GM18511 (cell line): ENCODE data around the gene ZNF774.
"Not testable (repeated sequence)": the region's sequence is repeated elsewhere in the genome, so short reads cannot be mapped to it uniquely, and the experiment has no call there.

ENCODE experiments used
- ATAC-seq: cut with Tn5 transposase; IDR thresholded peaks from one replicate; pipeline ENCODE4 v1.9.1; 2021; ENCODE audit warnings: mild to moderate bottlenecking, moderate library complexity; ENCODE audit not compliant: unreplicated experiment

ZNF774 gene

DNA sequence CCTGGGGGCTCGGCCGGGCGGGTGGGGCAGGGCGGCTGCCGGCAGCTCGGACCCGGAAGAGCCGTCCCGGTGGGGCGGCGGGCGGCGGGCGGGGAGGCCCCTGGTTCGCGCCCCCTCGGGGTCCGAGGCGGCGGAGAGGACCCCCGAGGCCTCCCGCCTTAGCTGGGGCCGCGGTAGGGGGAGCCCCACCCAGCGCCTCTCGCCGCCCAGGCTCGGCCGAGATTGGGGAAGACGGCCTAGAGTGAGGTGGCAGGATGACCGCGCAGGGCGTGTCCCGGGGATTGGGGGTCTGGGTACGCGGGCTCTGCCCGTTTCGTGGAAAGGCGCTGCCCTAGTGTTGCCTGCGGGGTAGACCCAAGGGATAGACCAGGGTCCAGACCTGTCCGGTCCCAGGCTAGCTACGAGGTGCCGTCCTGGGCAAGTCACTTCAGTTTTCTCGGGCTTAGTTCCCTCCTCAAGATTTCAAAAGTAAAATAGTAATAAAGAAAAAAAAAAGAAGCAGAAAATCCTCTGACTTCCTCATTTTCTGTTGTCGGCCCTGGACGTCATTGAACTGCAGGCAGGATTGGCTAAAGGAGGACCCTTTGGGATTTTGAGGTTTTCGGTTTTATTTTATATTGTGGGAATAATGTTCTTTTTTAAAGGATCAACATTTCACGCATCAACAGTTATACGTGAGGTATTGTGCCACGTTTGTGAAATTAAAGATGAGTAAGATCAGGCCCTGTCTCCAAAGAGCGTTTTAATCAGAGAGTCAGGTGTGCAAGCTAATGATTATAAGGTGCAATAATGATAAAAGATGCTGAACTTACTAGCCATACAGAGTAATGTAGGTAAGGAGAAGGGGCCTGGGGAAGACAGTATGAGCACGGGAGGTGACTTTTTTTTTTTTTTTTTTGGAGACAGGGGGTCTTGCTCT is 36.6 kb downstream of the ZNF774 start:
- ATAC-seq, result peak; percentile 59

DNA sequence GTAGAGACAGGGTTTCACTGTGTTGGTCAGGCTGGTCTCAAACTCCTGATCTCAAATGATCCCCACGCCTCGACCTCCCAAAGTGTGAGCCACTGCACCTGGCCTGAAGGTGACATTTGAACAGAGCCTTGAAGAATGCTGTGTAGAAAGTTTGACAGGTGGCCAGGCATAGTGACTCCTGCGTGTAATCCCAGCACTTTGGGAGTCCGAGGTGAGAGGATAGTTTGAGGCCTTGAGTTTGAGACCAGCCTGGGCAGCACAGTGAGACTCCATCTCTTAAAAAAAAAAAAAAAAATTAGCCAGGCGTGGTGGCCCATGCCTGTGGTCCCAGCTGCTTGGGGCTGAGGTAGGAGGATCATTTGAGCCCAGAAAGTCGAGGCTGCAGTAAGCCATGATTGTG is 37.4 kb downstream of the ZNF774 start:
- no peak for ATAC-seq

- no peak for ATAC-seq
These were observed 41.0 kb downstream of the ZNF774 start for GRCh38 chr15:90393040-90393439.

DNA sequence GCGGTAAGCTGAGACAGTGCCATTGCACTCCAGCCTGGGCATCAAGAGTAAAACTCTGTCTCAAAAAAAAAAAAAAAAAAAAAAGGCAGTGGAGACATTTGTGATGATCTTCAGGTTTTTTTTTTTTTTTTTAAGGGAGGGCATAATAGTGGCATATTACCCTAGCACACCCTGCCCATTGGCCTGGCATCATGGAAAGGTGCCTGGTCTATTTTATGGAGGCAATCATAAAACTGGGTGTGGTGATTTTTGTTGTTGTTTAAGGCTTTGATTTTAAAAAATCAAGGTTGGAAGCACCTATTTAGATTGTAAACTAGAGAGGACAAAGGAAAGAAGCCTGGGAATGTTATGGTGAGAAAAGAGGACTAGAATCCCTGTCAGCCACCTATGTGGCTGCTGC is 42.0 kb downstream of the ZNF774 start:
- ATAC-seq, result no peak

- ATAC-seq, result no peak
These were observed 42.8 kb downstream of the ZNF774 start for GRCh38 chr15:90394748-90395442.

GRCh38 chr15:90396321-90396720 is 44.2 kb downstream of the ZNF774 start:
- ATAC-seq, result no peak

- peak; percentile 12 for ATAC-seq
These were observed 48.1 kb downstream of the ZNF774 start for GRCh38 chr15:90400005-90400758.

DNA sequence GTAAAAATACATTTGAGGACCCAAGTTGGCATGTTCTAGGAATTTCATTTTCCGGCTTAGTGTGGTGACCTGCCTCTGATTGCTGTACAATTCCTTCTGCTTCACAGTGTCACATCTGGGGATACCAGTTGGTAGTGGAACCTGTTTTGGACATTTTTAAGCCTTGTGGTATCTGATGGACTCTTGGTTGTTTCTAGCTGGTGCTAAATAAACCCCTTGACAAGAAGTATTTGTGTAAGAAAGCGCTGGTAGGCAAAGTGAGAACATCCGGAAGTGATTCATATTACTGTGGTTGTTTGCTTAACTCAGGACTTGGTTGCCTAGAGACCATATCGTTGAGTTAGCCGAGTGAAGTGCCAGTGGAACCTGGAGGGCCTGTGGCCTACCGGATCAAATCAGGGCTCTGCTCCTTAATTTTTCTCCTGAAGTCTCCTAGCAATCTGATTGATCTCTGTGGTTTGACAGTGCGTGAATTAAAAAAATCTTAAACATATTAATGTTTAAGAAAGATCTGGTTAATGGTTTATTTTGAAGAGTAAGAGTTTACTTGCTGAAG is 48.8 kb downstream of the ZNF774 start:
- peak; percentile 100 for ATAC-seq

GRCh38 chr15:90401495-90401894 is 49.4 kb downstream of the ZNF774 start:
- no peak for ATAC-seq

GRCh38 chr15:90402223-90402622 is 50.1 kb downstream of the ZNF774 start:
- no peak for ATAC-seq

- ATAC-seq, result no peak
These were observed 50.7 kb downstream of the ZNF774 start for GRCh38 chr15:90402767-90403166.

DNA sequence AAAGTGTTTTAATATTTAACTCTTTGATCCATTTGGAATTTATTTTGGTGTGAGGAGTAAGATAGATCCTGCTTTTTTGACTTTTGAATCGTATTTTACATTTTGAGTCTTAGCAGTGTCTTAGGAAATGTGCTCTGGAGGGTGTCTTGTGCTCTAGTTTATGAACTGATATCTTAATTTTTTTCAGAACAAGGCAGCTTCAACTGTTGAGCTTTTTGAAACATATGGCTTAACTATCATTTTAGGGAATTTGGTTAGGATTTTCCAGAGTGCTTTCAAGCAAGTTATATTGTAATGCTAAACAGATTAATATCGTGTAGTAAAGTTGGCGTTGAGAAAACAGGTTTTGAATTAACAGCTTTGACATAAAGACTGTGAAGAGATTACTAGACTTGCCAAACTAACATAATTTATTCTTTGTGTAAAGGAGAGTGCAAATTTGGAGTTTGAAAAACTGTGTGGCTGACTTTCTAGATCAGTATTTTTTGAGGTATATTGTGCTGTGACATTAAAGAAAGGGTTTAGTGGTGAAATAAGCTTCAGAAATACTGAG is 53.0 kb downstream of the ZNF774 start:
- no peak for ATAC-seq

- ATAC-seq, result no peak
These were observed 55.3 kb downstream of the ZNF774 start for GRCh38 chr15:90407336-90407735.

DNA sequence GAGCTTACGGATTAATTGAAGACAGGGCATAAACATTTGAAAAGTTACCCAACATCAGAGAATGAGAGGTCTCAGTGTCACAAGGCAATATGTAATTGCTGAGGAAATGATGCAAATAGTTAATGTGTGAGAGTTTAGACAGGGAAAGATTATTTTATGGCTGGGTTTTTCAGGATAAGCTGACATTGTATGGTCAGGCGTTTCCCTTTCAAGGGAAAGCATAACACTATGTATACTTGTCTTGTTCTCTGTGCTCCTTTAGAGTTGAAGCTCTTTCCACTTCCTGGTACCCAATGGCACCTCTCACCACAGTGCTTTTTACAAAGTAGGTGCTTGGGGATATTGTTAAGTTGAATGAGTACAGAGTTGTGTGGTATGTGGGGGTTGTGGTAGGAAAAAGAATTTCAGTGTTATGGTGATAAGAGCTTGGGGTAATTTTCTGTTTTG is 55.8 kb downstream of the ZNF774 start:
- no peak for ATAC-seq

- ATAC-seq, result no peak
These were observed 56.6 kb downstream of the ZNF774 start for GRCh38 chr15:90408657-90409056.

- not testable (repeated sequence) for ATAC-seq
These were observed 57.5 kb downstream of the ZNF774 start for GRCh38 chr15:90409587-90409986.

DNA sequence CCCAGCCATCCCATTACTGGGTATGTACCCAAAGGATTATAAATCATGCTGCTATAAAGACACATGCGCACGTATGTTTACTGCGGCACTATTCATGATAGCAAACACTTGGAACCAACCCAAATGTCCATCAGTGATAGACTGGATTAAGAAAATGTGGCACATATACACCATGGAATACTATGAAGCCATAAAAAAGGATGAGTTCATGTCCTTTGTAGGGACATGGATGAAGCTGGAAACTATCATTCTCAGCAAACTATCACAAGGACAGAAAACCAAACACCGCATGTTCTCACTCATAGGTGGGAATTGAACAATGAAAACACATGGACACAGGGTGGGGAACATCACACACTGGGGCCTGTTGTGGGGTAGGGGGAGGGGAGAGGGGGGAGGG is 58.2 kb downstream of the ZNF774 start:
- ATAC-seq, result not testable (repeated sequence)

GRCh38 chr15:90411176-90411575 is 59.1 kb downstream of the ZNF774 start:
- ATAC-seq, result no peak
